ENCODE results near the gene UBQLN3. TPM values are rescaled to one million over a fixed set of nuclear protein-coding genes. Genes with fewer than 3 reads are reported as not detected.

UBQLN3 gene
- total and polyA plus RNA-seq, 3 donors from 2014 or later = 105 to 336 (median 283) TPM

GRCh38 chr11:5488798-5489399 lies 20.9 kb downstream of the UBQLN3 start:
- H3K9me3 ChIP-seq = no peaks in the 10 kb centered on the region
- no peak for DNase-seq
- TF ChIP-seq POLR2A (IDR thresholded peaks at IDR 0.05) (no peak), CTCF (IDR thresholded peaks at IDR 0.05) (no peak)
- intact Hi-C loops (cut with DNase I; ENCODE audit: low total_unique reads) = no loop called here
- H3K27ac ChIP-seq = no peak overlapping the region
- no peaks in the 10 kb centered on the region for H3K27me3 ChIP-seq
- no peaks in the 10 kb centered on the region for H3K36me3 ChIP-seq (ENCODE audit: low read depth, missing control alignments)
- H3K4me3 ChIP-seq = no peak overlapping the region
- no peaks in the 10 kb centered on the region for H3K4me1 ChIP-seq
- 95 to 97% methylated on average over 3 to 4 of the region's 4 CpGs for whole genome bisulfite sequencing, 2 donors

- Histone ChIP-seq H3K9me3 (no peaks in the 10 kb centered on the region), H3K4me1 (no peaks in the 10 kb centered on the region), H3K4me3 (no peak within 1 kb of the TSS), H3K27me3 (no peaks in the 10 kb centered on the region), H3K27ac (no peak within 1 kb of the TSS), H3K36me3 (ENCODE audit: low read depth, missing control alignments) (no peaks in the 10 kb centered on the region)
- no peak for DNase-seq
- TF ChIP-seq CTCF (IDR thresholded peaks at IDR 0.05) (no peak), POLR2A (IDR thresholded peaks at IDR 0.05) (no peak)
- intact Hi-C loops (cut with DNase I; ENCODE audit: low total_unique reads) = no loop called here
Observed at GRCh38 chr11:5488385-5488784, 21.4 kb downstream of the UBQLN3 start, which contains the start of gene OR52D1. TSS of gene OR52D1 (plus strand) at chr11:5488685. CDS start at chr11:5488707, 22 bp downstream.

GRCh38 chr11:5486421-5486820 lies 23.3 kb downstream of the UBQLN3 start:
- intact Hi-C loops (cut with DNase I; ENCODE audit: low total_unique reads) = no loop called here
- no peaks in the 10 kb centered on the region for H3K4me1 ChIP-seq
- whole genome bisulfite sequencing, 2 donors = 48 to 56% methylated on average over 3 of the region's 3 CpGs
- peak overlapping the region in 1 of 2 donors; percentile 44 for H3K27ac ChIP-seq
- no peak overlapping the region for H3K4me3 ChIP-seq
- TF ChIP-seq POLR2A (IDR thresholded peaks at IDR 0.05) (no peak), CTCF (IDR thresholded peaks at IDR 0.05) (no peak)
- H3K27me3 ChIP-seq = no peaks in the 10 kb centered on the region
- peak; percentile 34 for DNase-seq
- H3K9me3 ChIP-seq = no peaks in the 10 kb centered on the region
- no peaks in the 10 kb centered on the region for H3K36me3 ChIP-seq (ENCODE audit: low read depth, missing control alignments)

GRCh38 chr11:5486003-5486402 lies 23.8 kb downstream of the UBQLN3 start:
- no peak for DNase-seq
- no peaks in the 10 kb centered on the region for H3K27me3 ChIP-seq
- peak overlapping the region in 1 of 2 donors; percentile 44 for H3K27ac ChIP-seq
- intact Hi-C loops (cut with DNase I; ENCODE audit: low total_unique reads) = no loop called here
- no peak overlapping the region for H3K4me3 ChIP-seq
- no peaks in the 10 kb centered on the region for H3K4me1 ChIP-seq
- 64 to 67% methylated on average over 3 of the region's 3 CpGs for WGBS, 2 donors
- H3K36me3 ChIP-seq (ENCODE audit: low read depth, missing control alignments) = no peaks in the 10 kb centered on the region
- TF ChIP-seq POLR2A (IDR thresholded peaks at IDR 0.05) (no peak), CTCF (IDR thresholded peaks at IDR 0.05) (no peak)
- H3K9me3 ChIP-seq = no peaks in the 10 kb centered on the region

- Histone ChIP-seq H3K36me3 (ENCODE audit: low read depth, missing control alignments) (no peaks in the 10 kb centered on the region), H3K27me3 (no peaks in the 10 kb centered on the region), H3K27ac (no peak overlapping the region), H3K9me3 (no peaks in the 10 kb centered on the region), H3K4me3 (no peak overlapping the region), H3K4me1 (no peaks in the 10 kb centered on the region)
- DNase-seq = peak; percentile 62
- intact Hi-C loops (cut with DNase I; ENCODE audit: low total_unique reads) = no loop called here
- TF ChIP-seq CTCF (IDR thresholded peaks at IDR 0.05) (peak; percentile 47 to 88 (median 61)), POLR2A (IDR thresholded peaks at IDR 0.05) (no peak)
- WGBS, 2 donors = 35 to 45% methylated on average over 2 of the region's 2 CpGs
Observed at GRCh38 chr11:5476186-5476819, 33.5 kb downstream of the UBQLN3 start.

All from testis (tissue), 3 donors.